ENCODE data around the gene FTCD.

The FTCD gene

GRCh38 chr21:46131838-46132651 lies 23.3 kb downstream of the FTCD start:
- DNase-seq = no peak

GRCh38 chr21:46131588-46131837 lies 23.9 kb downstream of the FTCD start:
- no peak for DNase-seq

- DNase-seq = no peak
Observed at GRCh38 chr21:46130831-46131587, 24.4 kb downstream of the FTCD start.

GRCh38 chr21:46129846-46130651 lies 25.3 kb downstream of the FTCD start:
- DNase-seq = no peak

- DNase-seq = no peak
Observed at GRCh38 chr21:46128933-46129571, 26.3 kb downstream of the FTCD start.

- DNase-seq = no peak
Observed at GRCh38 chr21:46128106-46128932, 27.1 kb downstream of the FTCD start.

GRCh38 chr21:46127239-46128105 lies 27.9 kb downstream of the FTCD start:
- DNase-seq = no peak

GRCh38 chr21:46126309-46127238 lies 28.8 kb downstream of the FTCD start:
- no peak for DNase-seq

GRCh38 chr21:46125846-46126301 lies 29.5 kb downstream of the FTCD start:
- DNase-seq = no peak

GRCh38 chr21:46124926-46125845 lies 30.2 kb downstream of the FTCD start:
- DNase-seq = no peak

GRCh38 chr21:46124083-46124925 lies 31.1 kb downstream of the FTCD start:
- no peak for DNase-seq

GRCh38 chr21:46122758-46123683 lies 32.4 kb downstream of the FTCD start:
- no peak for DNase-seq

GRCh38 chr21:46122237-46122671 lies 33.1 kb downstream of the FTCD start:
- no peak for DNase-seq

GRCh38 chr21:46121286-46122221 lies 33.8 kb downstream of the FTCD start:
- DNase-seq = no peak

Measured in NCI-H1092 treated with DMSO at 0.1 percent for 48 hours (cell line).